Mesendoderm (in vitro differentiated cells): ENCODE results near the gene P2RX3.

ENCODE experiments used
- DNase-seq: peaks from one replicate; pipeline ENCODE4 v3.0.0; 2013
- H2AK5ac ChIP-seq: 2 replicates; pipeline ENCODE4 v1.6.1; 2013; ENCODE audit warnings: low read length, inconsistent platforms
- H2BK120ac ChIP-seq: 2 replicates; pipeline ENCODE4 v1.6.1; 2013; ENCODE audit warnings: low read depth, mild to moderate bottlenecking, low read length, moderate library complexity, mixed read lengths
- H2BK15ac ChIP-seq: replicated peaks from 2 replicates; pipeline ENCODE4 v1.6.1; 2013; ENCODE audit warnings: low read depth, mild to moderate bottlenecking, moderate library complexity
- H2BK5ac ChIP-seq: 2 replicates; pipeline ENCODE4 v1.6.1; 2013; ENCODE audit warnings: low read length, inconsistent platforms
- H3K18ac ChIP-seq: 2 replicates; pipeline ENCODE4 v1.6.1; 2013; ENCODE audit warnings: mild to moderate bottlenecking, low read length, mixed read lengths
- H3K23ac ChIP-seq: one replicate; pipeline ENCODE4 v1.6.1; 2013; ENCODE audit warnings: low read length
- H3K27ac ChIP-seq: 2 replicates; pipeline ENCODE4 v1.5.1; 2013; ENCODE audit warnings: low read depth, mild to moderate bottlenecking, inconsistent platforms, low read length, moderate library complexity
- H3K27me3 ChIP-seq: 2 replicates; pipeline ENCODE4 v1.6.1; 2013; ENCODE audit warnings: low read length, control low read depth, mild to moderate bottlenecking, inconsistent platforms; ENCODE audit not compliant: insufficient read depth, poor library complexity
- H3K36me3 ChIP-seq: 2 replicates; pipeline ENCODE4 v1.6.1; 2013; ENCODE audit warnings: low read length, inconsistent platforms; ENCODE audit not compliant: control insufficient read depth, insufficient read depth
- H3K4ac ChIP-seq: one replicate; pipeline ENCODE4 v1.6.1; 2013; ENCODE audit warnings: low read depth, mild to moderate bottlenecking, low read length, moderate library complexity
- H3K4me1 ChIP-seq: 2 replicates; pipeline ENCODE4 v1.6.1; 2013; ENCODE audit warnings: low read depth, low read length, inconsistent platforms; ENCODE audit not compliant: control insufficient read depth
- H3K4me2 ChIP-seq: 2 replicates; pipeline ENCODE4 v1.6.1; 2013; ENCODE audit warnings: low read length
- H3K4me3 ChIP-seq: 2 replicates; pipeline ENCODE4 v1.5.1; 2013; ENCODE audit warnings: mild to moderate bottlenecking, low read length
- H3K56ac ChIP-seq: one replicate; pipeline ENCODE4 v1.6.1; 2013; ENCODE audit warnings: low read length
- H3K79me1 ChIP-seq: 2 replicates; pipeline ENCODE4 v1.6.1; 2013; ENCODE audit warnings: low read length, inconsistent platforms
- H3K79me2 ChIP-seq: 2 replicates; pipeline ENCODE4 v1.6.1; 2013; ENCODE audit warnings: mild to moderate bottlenecking, low read length; ENCODE audit not compliant: control insufficient read depth, insufficient read depth
- H3K9ac ChIP-seq: 2 replicates; pipeline ENCODE4 v1.6.1; 2013; ENCODE audit warnings: low read length, inconsistent platforms
- H4K5ac ChIP-seq: one replicate; pipeline ENCODE4 v1.6.1; 2013; ENCODE audit warnings: low read length
- H4K8ac ChIP-seq: one replicate; pipeline ENCODE4 v1.6.1; 2013; ENCODE audit warnings: low read depth, mild to moderate bottlenecking, control low read depth, low read length, moderate library complexity
- WGBS: extraction: QIAGEN DNeasy Blood & Tissue Kit; methylation state at CpG from one replicate; pipeline ENCODE4 v1.1.7; 2013; ENCODE audit warnings: low lambda C conversion rate, missing lambda C conversion rate; ENCODE audit not compliant: insufficient coverage; ENCODE audit errors: extremely low coverage; 5-methylcytosine and 5-hydroxymethylcytosine counted together

Gene P2RX3

DNA sequence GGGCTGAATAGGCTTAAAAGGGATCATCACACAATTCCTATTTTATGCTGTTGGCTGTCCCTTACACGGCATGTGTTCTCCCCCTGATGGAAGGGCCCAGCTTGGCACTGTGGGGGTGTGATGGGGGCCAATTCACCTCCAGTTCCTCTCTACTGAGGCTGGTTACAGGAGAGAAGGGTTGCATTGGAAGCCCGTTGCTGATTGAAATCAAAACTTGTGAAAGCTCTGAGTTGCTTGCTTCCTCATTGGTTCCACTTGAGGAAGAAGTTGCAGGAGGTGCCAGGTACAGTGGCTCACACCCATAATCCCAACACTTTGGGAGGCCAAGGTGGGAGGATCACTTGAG, 65.6 kb downstream of the P2RX3 start:
- Histone ChIP-seq H2BK120ac (no peak overlapping the region), H3K4me2 (no peak overlapping the region), H3K4ac (no peak overlapping the region), H3K23ac (no peak overlapping the region), H4K5ac (no peak overlapping the region), H3K4me3 (no peak overlapping the region), H3K27me3 (no peaks in the 10 kb centered on the region), H3K36me3 (no peaks in the 10 kb centered on the region), H3K56ac (no peak overlapping the region), H2BK5ac (no peak overlapping the region), H3K27ac (no peak overlapping the region), H2AK5ac (no peak overlapping the region), H3K9ac (no peak overlapping the region), H3K79me1 (no peaks in the 10 kb centered on the region), H3K79me2 (no peaks in the 10 kb centered on the region), H3K4me1 (peaks cover 3% of the 10 kb centered on the region), H4K8ac (no peak overlapping the region), H2BK15ac (no peak overlapping the region), H3K18ac (no peak overlapping the region)
- no CpG with 5 or more reads among the region's 2 CpGs for WGBS
- DNase-seq = no peak

DNA sequence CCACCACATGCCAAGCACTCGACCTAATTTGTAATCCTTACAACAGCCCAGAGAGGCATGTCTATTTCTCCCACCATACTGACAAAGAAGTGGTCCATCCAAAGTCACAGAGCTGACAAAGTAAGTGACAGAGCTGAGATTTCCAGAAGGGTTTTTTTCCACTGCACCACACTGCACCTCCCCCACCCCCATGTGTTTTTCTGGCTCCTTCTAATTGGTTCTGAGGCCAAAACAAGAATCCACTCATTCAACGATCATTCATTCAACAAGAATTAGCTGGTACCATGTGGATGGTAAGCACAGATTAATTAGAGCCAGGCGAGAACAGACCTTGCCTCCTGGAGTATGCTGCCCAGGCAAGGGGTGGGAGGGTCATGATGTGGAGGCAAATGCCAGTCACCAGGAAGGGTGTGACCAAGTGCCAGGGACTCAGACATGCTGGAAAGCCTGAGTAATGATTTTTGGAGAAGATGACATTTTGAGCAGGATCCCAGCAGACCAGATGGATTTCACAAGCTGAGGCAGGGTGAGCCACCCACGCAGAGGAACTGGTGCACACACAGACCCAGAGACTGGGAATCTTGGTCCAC, 67.2 kb downstream of the P2RX3 start:
- H3K79me1 ChIP-seq = no peaks in the 10 kb centered on the region
- peaks cover 3% of the 10 kb centered on the region for H3K4me1 ChIP-seq
- no peak overlapping the region for H3K56ac ChIP-seq
- H2BK5ac ChIP-seq = no peak overlapping the region
- H4K8ac ChIP-seq = no peak overlapping the region
- no peak overlapping the region for H2BK120ac ChIP-seq
- H3K18ac ChIP-seq = no peak overlapping the region
- no peak overlapping the region for H3K27ac ChIP-seq
- no CpG with 5 or more reads among the region's 4 CpGs for WGBS
- no peak overlapping the region for H3K4me2 ChIP-seq
- no peak overlapping the region for H2BK15ac ChIP-seq
- H3K23ac ChIP-seq = no peak overlapping the region
- no peak for DNase-seq
- H3K36me3 ChIP-seq = no peaks in the 10 kb centered on the region
- no peak overlapping the region for H3K9ac ChIP-seq
- no peak overlapping the region for H2AK5ac ChIP-seq
- H4K5ac ChIP-seq = no peak overlapping the region
- H3K27me3 ChIP-seq = no peaks in the 10 kb centered on the region
- H3K79me2 ChIP-seq = no peaks in the 10 kb centered on the region
- H3K4ac ChIP-seq = no peak overlapping the region
- H3K4me3 ChIP-seq = no peak overlapping the region

DNA sequence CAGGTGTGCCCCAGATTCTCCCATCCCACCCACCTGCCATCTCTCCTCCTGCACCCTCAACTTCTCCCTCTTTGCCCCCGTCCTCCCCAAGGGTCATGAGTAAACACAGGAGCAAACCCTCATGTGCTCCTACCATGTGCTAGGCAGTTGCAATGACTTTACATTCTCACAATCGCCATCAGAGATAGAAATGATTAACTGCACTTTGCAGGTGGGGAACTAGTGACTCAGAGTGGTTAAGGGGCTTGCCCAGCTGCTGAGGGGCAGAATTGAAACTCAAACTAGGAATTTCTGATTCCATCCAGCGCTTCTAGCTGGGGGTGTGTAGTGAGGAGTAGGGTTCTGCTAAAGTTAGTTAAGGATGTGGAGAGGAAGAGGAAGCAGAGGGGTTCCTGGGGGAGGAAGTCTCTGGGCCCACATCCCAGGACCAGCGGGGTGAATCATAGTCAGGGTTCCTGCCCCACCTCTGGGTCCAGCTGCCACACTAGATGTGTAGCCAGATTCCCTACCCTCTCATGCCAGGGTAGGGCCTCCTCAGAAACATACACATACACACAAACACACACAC, 68.3 kb downstream of the P2RX3 start:
- H2BK120ac ChIP-seq = no peak overlapping the region
- H2BK15ac ChIP-seq = no peak overlapping the region
- H3K79me1 ChIP-seq = no peaks in the 10 kb centered on the region
- peaks cover 3% of the 10 kb centered on the region for H3K4me1 ChIP-seq
- H3K18ac ChIP-seq = no peak overlapping the region
- no peak for DNase-seq
- no peak overlapping the region for H3K4ac ChIP-seq
- no peaks in the 10 kb centered on the region for H3K79me2 ChIP-seq
- no CpG with 5 or more reads among the region's 4 CpGs for WGBS
- H2BK5ac ChIP-seq = no peak overlapping the region
- no peak overlapping the region for H3K27ac ChIP-seq
- H2AK5ac ChIP-seq = no peak overlapping the region
- H3K27me3 ChIP-seq = no peaks in the 10 kb centered on the region
- H4K5ac ChIP-seq = no peak overlapping the region
- H3K36me3 ChIP-seq = no peaks in the 10 kb centered on the region
- no peak overlapping the region for H3K23ac ChIP-seq
- H3K9ac ChIP-seq = no peak overlapping the region
- H3K4me2 ChIP-seq = no peak overlapping the region
- H3K56ac ChIP-seq = no peak overlapping the region
- H4K8ac ChIP-seq = no peak overlapping the region
- no peak overlapping the region for H3K4me3 ChIP-seq

DNA sequence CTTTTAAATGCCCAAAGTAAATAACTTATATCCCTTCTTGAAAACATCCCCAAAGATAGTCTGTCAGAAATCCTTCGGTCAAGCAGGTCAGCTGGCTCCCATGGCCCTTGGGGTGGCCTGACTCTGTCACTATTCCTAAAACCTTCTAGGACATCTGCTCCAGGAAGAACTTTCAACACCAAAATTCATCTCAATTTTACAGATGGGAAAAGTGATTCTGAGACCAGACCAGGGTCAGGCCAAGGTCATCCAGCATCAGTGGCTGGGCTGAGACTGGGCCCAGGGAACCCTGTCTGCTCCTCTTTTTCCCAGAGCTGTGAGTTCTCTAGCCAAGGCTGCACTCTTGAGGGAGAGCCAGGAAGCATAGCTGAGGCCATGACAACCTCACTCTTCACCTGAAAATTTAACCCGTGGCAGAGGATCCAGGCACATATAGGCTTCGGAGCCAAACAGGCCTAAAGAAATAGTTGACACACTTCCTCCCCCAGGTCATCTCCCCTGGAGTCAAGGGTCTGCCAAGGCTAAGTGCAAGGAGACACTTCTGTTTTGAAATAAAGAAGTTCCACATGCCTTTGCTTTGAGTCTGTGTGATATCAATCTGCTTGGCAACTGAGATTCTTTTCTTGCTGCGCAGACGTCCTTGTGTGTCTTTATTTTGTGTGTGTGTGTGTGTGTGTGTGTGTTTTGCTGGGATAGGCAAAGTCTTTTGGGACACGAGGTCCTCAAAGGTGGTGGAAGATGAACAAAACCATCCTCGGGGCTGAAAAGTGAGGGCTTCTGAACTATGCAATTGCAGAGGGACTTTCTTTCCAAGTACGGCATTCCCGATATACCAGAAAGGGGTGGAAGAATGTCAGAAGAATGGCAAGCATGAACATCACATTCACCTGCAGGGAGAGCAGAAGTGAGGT, 69.1 kb downstream of the P2RX3 start:
- H2BK5ac ChIP-seq = no peak overlapping the region
- no peaks in the 10 kb centered on the region for H3K79me1 ChIP-seq
- H3K36me3 ChIP-seq = no peaks in the 10 kb centered on the region
- no peak overlapping the region for H4K8ac ChIP-seq
- no peak overlapping the region for H3K4ac ChIP-seq
- no peak overlapping the region for H4K5ac ChIP-seq
- H3K18ac ChIP-seq = no peak overlapping the region
- H2AK5ac ChIP-seq = no peak overlapping the region
- no peak for DNase-seq
- H3K4me1 ChIP-seq = peaks cover 3% of the 10 kb centered on the region
- no peak overlapping the region for H3K23ac ChIP-seq
- H3K9ac ChIP-seq = no peak overlapping the region
- no peaks in the 10 kb centered on the region for H3K27me3 ChIP-seq
- WGBS = no CpG with 5 or more reads among the region's 9 CpGs
- H3K79me2 ChIP-seq = no peaks in the 10 kb centered on the region
- H3K4me3 ChIP-seq = no peak overlapping the region
- H2BK120ac ChIP-seq = no peak overlapping the region
- no peak overlapping the region for H3K56ac ChIP-seq
- no peak overlapping the region for H2BK15ac ChIP-seq
- H3K27ac ChIP-seq = no peak overlapping the region
- H3K4me2 ChIP-seq = no peak overlapping the region

DNA sequence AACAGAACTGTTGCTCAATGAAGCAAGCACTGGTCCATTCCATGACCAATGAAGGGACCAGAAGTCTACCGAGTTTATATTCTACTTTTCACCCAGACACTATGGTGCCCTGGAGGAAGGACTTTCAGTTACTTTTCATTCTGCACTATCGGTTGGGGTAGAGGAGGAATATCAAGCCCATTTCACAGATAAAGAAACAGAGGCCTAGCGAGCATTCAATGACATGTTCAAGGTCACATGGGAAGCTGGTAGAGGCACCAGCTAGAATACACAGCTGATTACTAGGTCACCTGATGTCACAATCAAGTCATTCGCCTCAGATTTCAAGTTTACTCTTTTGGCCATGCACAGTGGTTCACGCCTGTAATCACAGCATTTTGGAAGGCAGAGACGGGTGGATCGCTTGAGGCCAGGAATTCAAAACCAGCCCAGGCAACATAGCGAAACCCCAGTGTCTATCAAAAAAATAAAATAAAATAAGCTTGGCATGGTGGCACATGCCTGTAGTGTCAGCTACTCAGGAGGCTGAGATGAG, 69.9 kb downstream of the P2RX3 start:
- no peaks in the 10 kb centered on the region for H3K36me3 ChIP-seq
- H3K27ac ChIP-seq = no peak overlapping the region
- no peak overlapping the region for H2AK5ac ChIP-seq
- no peak overlapping the region for H2BK5ac ChIP-seq
- H3K79me1 ChIP-seq = no peaks in the 10 kb centered on the region
- no peak for DNase-seq
- H4K8ac ChIP-seq = no peak overlapping the region
- H2BK15ac ChIP-seq = no peak overlapping the region
- H4K5ac ChIP-seq = no peak overlapping the region
- H3K4me3 ChIP-seq = no peak overlapping the region
- no peak overlapping the region for H3K56ac ChIP-seq
- no peaks in the 10 kb centered on the region for H3K27me3 ChIP-seq
- no peak overlapping the region for H3K9ac ChIP-seq
- H3K4ac ChIP-seq = no peak overlapping the region
- WGBS = no CpG with 5 or more reads among the region's 8 CpGs
- no peaks in the 10 kb centered on the region for H3K79me2 ChIP-seq
- H2BK120ac ChIP-seq = no peak overlapping the region
- H3K4me1 ChIP-seq = no peaks in the 10 kb centered on the region
- H3K23ac ChIP-seq = no peak overlapping the region
- no peak overlapping the region for H3K4me2 ChIP-seq
- no peak overlapping the region for H3K18ac ChIP-seq
